MCF 10A (cell line): ENCODE results near the gene ARHGAP15. TPM values are rescaled to one million over a fixed set of nuclear protein-coding genes. Genes with fewer than 3 reads are reported as not detected.

Experiments used
- BruUV-seq: library from RNA; stranded (reverse); fragments of 400-500 nt; replicated peaks from 2 replicates; lab custom pipeline; 2021; lab: Mats Ljungman, UMichigan
- CTCF ChIA-PET: fragments of 300-600 bp; sonication (Branson Sonifier 250); formaldehyde crosslinking; extraction: SDS; loops from one replicate; lab custom pipeline; 2021; ENCODE audit warnings: antibody characterized with exemption, inconsistent platforms; lab: Yijun Ruan, JAX
- POLR2A ChIA-PET: fragments of 300-600, 350-650 bp; sonication (Branson Sonifier 250); formaldehyde crosslinking; extraction: SDS; loops from one replicate; lab custom pipeline; 2020; ENCODE audit warnings: antibody characterized with exemption, inconsistent platforms; lab: Yijun Ruan, JAX
- DNase-seq: peaks from one replicate; pipeline ENCODE4 v3.0.0-alpha.2; 2018; ENCODE audit not compliant: unreplicated experiment
- H3K27ac Mint-ChIP-seq: one replicate; pipeline ENCODE4 v1.8.0; 2022; ENCODE audit warnings: mild to moderate bottlenecking, low read depth, mixed read lengths; ENCODE audit not compliant: unreplicated experiment
- H3K27me3 Mint-ChIP-seq: one replicate; pipeline ENCODE4 v1.8.0; 2022; ENCODE audit warnings: mixed read lengths; ENCODE audit not compliant: insufficient read depth, unreplicated experiment
- H3K36me3 Mint-ChIP-seq: one replicate; pipeline ENCODE4 v1.8.0; 2022; ENCODE audit warnings: mild to moderate bottlenecking, moderate library complexity, mixed read lengths; ENCODE audit not compliant: insufficient read depth, unreplicated experiment
- H3K4me1 Mint-ChIP-seq: one replicate; pipeline ENCODE4 v1.8.0; 2022; ENCODE audit warnings: mixed read lengths; ENCODE audit not compliant: insufficient read depth, unreplicated experiment
- H3K4me3 Mint-ChIP-seq: one replicate; pipeline ENCODE4 v1.8.0; 2022; ENCODE audit warnings: mild to moderate bottlenecking, moderate library complexity, mixed read lengths; ENCODE audit not compliant: unreplicated experiment
- H3K9me3 Mint-ChIP-seq: one replicate; pipeline ENCODE4 v1.8.0; 2022; ENCODE audit warnings: mixed read lengths; ENCODE audit not compliant: unreplicated experiment
- intact Hi-C: fragments of 100-400 bp; cut with micrococcal nuclease; formaldehyde crosslinking; loops from 2 replicates; pipeline ENCODE4 v1.14.1; 2022
- total RNA-seq: library from RNA; stranded (reverse); gene quantifications from 2 replicates; pipeline ENCODE4 v1.2.3, GENCODE V29; 2022
- TF ChIP-seq, protein P1 (sequence below): fragments of 200-600 bp; IDR thresholded peaks from one replicate; pipeline ENCODE4 v1.8.0; 2022; ENCODE audit warnings: antibody characterized with exemption, mild to moderate bottlenecking; ENCODE audit not compliant: unreplicated experiment

ARHGAP15 gene
- total RNA-seq, 1 experiment from 2014 or later = not detected

DNA sequence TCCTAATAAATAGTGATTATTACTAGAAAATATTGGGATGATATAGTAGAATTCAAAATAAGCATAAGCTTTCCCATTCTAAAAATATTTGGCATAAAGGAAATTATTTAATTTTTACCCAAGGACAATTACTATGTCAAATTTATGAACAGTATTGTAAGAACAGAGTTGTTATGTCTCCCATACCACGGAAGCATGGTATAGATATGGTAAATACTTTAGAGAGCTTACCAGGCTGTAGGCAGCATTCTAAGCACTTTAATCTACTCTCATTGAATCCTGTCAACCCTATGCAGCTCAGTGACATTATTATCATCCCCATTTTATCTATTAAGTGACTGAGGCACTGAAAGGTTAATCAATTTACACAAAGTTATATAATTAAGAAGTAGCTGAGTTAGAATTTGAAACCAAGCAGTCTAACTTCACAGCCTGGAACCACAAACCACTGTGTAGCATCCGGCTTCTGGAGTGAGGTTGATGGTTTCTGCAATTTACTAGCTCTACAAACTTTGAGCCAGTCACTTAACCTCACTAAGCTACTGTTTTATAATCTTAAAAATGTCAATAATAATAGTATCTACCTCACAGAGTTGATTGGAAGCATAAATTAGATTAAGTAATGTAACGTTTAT is 323.7 kb downstream of the ARHGAP15 start:
- ChIA-PET POLR2A (interaction anchor here (0.6 kb wide), 1 partner anchor 28 kb away, joined by 3 read pairs; no protein-coding TSS in a partner anchor), CTCF (no interaction called here)
- H3K9me3 Mint-ChIP-seq = no peaks in the 10 kb centered on the region
- TF ChIP-seq, protein P1, sequence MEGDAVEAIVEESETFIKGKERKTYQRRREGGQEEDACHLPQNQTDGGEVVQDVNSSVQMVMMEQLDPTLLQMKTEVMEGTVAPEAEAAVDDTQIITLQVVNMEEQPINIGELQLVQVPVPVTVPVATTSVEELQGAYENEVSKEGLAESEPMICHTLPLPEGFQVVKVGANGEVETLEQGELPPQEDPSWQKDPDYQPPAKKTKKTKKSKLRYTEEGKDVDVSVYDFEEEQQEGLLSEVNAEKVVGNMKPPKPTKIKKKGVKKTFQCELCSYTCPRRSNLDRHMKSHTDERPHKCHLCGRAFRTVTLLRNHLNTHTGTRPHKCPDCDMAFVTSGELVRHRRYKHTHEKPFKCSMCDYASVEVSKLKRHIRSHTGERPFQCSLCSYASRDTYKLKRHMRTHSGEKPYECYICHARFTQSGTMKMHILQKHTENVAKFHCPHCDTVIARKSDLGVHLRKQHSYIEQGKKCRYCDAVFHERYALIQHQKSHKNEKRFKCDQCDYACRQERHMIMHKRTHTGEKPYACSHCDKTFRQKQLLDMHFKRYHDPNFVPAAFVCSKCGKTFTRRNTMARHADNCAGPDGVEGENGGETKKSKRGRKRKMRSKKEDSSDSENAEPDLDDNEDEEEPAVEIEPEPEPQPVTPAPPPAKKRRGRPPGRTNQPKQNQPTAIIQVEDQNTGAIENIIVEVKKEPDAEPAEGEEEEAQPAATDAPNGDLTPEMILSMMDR = no peak
- DNase-seq = no peak
- peaks cover 10% of the 10 kb centered on the region for H3K4me1 Mint-ChIP-seq
- intact Hi-C loops = no loop called here
- H3K27me3 Mint-ChIP-seq = no peaks in the 10 kb centered on the region
- BruUV-seq = no TSS peak
- H3K27ac Mint-ChIP-seq = no peak overlapping the region
- H3K4me3 Mint-ChIP-seq = no peak overlapping the region
- no peaks in the 10 kb centered on the region for H3K36me3 Mint-ChIP-seq

DNA sequence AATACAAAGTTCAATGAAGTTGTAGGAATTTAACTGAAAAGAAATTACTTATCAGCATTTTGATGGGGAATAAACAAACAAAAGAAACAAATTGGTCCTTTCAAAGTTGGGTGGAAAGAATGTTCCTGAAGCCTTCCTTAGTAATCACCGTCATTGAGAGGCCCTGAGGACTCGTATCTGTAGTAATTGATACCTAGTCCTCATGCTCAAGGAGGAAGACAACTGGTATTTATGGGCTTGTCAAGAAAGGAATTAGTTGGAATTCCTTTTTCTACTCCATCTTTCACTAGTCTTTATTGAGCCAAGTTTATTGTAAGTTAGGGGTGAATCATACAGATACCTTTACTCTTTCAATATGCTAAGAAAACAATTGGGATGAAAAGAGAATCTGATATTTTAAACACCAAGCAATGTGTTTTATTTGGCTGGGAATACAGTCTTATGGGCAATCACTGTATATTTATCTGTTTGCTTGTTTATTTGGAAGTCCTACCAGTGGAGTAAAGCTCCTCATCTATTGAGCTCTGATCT is 324.8 kb downstream of the ARHGAP15 start:
- BruUV-seq = no TSS peak
- Mint-ChIP-seq H3K4me3 (no peak overlapping the region), H3K27me3 (no peaks in the 10 kb centered on the region), H3K9me3 (no peaks in the 10 kb centered on the region), H3K27ac (no peak overlapping the region), H3K4me1 (peaks cover 10% of the 10 kb centered on the region), H3K36me3 (no peaks in the 10 kb centered on the region)
- intact Hi-C loops = no loop called here
- POLR2A ChIA-PET = no interaction called here
- no peak for DNase-seq
- TF ChIP-seq, protein P1 = no peak
- CTCF ChIA-PET = no interaction called here

DNA sequence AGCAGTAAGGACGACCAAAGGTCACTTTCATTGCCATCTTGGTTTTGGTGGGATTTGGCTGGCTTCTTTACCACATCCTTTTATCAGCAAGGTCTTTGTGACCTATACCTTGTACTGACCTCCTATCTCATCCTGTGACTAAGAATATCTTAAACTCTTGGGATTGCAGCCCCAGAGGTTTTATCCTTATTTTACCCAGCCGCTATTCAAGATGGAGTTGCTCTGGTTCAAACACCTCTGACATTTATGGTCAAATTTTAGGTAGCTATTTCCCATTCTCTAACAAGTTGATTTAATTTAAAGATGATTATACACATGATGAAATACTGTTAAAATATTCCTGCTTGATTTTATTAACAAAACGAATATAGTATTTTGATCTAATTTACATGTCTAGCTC is 326.1 kb downstream of the ARHGAP15 start:
- intact Hi-C loops = no loop called here
- Mint-ChIP-seq H3K4me3 (no peak overlapping the region), H3K27me3 (no peaks in the 10 kb centered on the region), H3K27ac (no peak overlapping the region), H3K9me3 (no peaks in the 10 kb centered on the region), H3K36me3 (no peaks in the 10 kb centered on the region), H3K4me1 (peaks cover 10% of the 10 kb centered on the region)
- ChIA-PET CTCF (interaction anchor here (1.1 kb wide), 1 partner anchor 46 kb away, joined by 3 read pairs; no protein-coding TSS in a partner anchor), POLR2A (no interaction called here)
- TF ChIP-seq, protein P1 = no peak
- DNase-seq = no peak
- BruUV-seq = no TSS peak

DNA sequence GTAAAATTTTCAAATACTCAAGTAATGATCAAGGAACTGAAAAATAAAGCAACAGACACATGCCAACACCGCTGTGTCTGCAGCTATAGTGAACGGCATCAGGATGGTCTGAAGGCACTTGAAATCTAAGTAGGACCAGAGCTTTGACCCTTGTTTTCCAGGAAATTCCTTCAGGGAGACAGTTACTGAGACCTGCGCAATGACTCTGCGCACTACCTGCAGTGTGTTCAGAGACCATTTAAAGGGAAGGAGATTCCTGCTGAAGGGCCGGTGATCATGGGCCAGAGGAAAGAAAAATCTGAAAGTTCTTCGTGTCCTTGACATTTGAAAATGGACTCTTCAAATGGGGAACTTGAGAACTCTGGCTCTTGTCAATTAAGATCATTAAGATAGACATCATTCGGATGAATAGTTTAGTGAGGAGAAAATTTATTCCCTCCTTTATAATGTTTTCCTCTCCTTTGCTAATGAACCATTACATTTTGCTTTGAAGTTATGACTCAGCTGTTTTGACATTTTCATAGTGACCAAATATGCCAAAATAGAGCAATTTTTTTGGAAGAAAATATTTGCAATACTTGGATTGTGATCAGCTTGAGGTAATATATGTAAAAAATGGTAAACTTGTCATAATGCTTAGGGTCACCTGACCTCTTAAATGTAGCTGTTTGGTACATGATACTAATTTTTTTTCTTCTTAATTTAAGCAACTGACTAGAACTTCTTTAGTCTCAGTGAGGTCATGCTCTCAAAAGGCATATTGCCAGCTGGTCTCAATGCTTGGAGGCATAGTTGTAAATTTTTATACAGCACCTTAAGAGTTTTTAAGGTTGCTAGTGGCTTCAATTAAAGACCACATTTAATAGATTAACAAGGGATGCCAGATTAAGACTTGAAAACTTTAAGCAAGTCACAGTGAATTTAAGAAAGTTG is 329.3 kb downstream of the ARHGAP15 start:
- POLR2A ChIA-PET = no interaction called here
- intact Hi-C loops = no loop called here
- no peak overlapping the region for H3K4me3 Mint-ChIP-seq
- no peaks in the 10 kb centered on the region for H3K9me3 Mint-ChIP-seq
- H3K27ac Mint-ChIP-seq = no peak overlapping the region
- DNase-seq = no peak
- TF ChIP-seq, protein P1 = no peak
- H3K27me3 Mint-ChIP-seq = no peaks in the 10 kb centered on the region
- H3K36me3 Mint-ChIP-seq = no peaks in the 10 kb centered on the region
- H3K4me1 Mint-ChIP-seq = peaks cover 6% of the 10 kb centered on the region
- CTCF ChIA-PET = no interaction called here
- BruUV-seq = no TSS peak
